OCI-LY7 (cell line): ENCODE data around the gene CPNE7.

Experiments
- CTCF ChIP-seq: fragments of 200-600 bp; sonication (generic); conservative IDR thresholded peaks from 2 replicates; pipeline ENCODE4 v1.5.1; 2014; ENCODE audit warnings: mild to moderate bottlenecking, antibody characterized with exemption, low read length, moderate library complexity, mixed read lengths
- EZH2phosphoT487 ChIP-seq: fragments of 200-600 bp; sonication (generic); IDR thresholded peaks from 2 replicates; pipeline ENCODE4 v1.6.1; 2018; ENCODE audit warnings: low read depth, borderline replicate concordance, mild to moderate bottlenecking, mixed run types, antibody characterized with exemption, low read length, moderate library complexity, mixed read lengths

GRCh38 chr16:89546781-89547180, 28.8 kb upstream of the CPNE7 start:
- no peak for TF ChIP-seq CTCF
- no peak for TF ChIP-seq EZH2phosphoT487
